ENCODE measurements around the gene TMED1. TPM values are rescaled to one million over a fixed set of nuclear protein-coding genes. Genes with fewer than 3 reads are reported as not detected.
A peak's percentile ranks its signal among the peaks of the same experiment; 100 is the strongest.

The TMED1 gene
- total and polyA plus RNA-seq, 2 of the 4 experiments (the other 2 are of a cell fraction): 37.6 to 41.4 TPM

- no peak for TF ChIP-seq CHD1 (IDR thresholded peaks at IDR 0.05; ENCODE audit: low read depth, low read length)
- TF ChIP-seq MAZ (IDR thresholded peaks at IDR 0.05; ENCODE audit: borderline replicate concordance, low read depth, low read length): no peak
- TF ChIP-seq RCOR1 (IDR thresholded peaks at IDR 0.05; ENCODE audit: insufficient replicate concordance, low read length): no peak
- TF ChIP-seq CTCF (conservative IDR thresholded peaks at IDR 0.05; ENCODE audit: low read depth, low read length): no peak
- no peak for TF ChIP-seq RFX5 (IDR thresholded peaks at IDR 0.05; ENCODE audit: low read depth, low read length)
- TF ChIP-seq USF2 (IDR thresholded peaks at IDR 0.05; ENCODE audit: low read depth, low read length): no peak
- no peak for TF ChIP-seq RAD21 (IDR thresholded peaks at IDR 0.05; ENCODE audit: low read length)
- TF ChIP-seq POLR2A (IDR thresholded peaks at IDR 0.05; ENCODE audit: low read depth, low read length): no peak
- TF ChIP-seq SMC3 (IDR thresholded peaks at IDR 0.05; ENCODE audit: low read depth, low read length): no peak
- no peak for TF ChIP-seq MXI1 (IDR thresholded peaks at IDR 0.05; ENCODE audit: borderline replicate concordance, low read depth, low read length)
- no peak for TF ChIP-seq FOS (IDR thresholded peaks at IDR 0.05; ENCODE audit: low read depth, low read length)
- TF ChIP-seq ELK1 (IDR thresholded peaks at IDR 0.05; ENCODE audit: borderline replicate concordance, low read depth, low read length): no peak
- no peak for TF ChIP-seq MAFK (IDR thresholded peaks at IDR 0.05; ENCODE audit: low read depth, low read length)
- TF ChIP-seq BHLHE40 (IDR thresholded peaks at IDR 0.05; ENCODE audit: low read depth, low read length): no peak
- intact Hi-C loops (cut with micrococcal nuclease): no loop called here
- dilution Hi-C loops (cut with HindIII; ENCODE audit: low sequenced_read_pairs, unreplicated experiment): no loop called here
Measured at GRCh38 chr19:10863107-10863717, 27.2 kb upstream of the TMED1 start.

More at GRCh38 chr19:10863107-10863717, 27.2 kb upstream of the TMED1 start:
- no peaks in the 10 kb centered on the region for H4K20me1 ChIP-seq (ENCODE audit: insufficient read depth, low read length)
- H3K9ac ChIP-seq (ENCODE audit: low read depth, low read length): no peak overlapping the region
- H3K23ac ChIP-seq (ENCODE audit: low read depth, low read length): no peak overlapping the region
- no peaks in the 10 kb centered on the region for H3K36me3 ChIP-seq (ENCODE audit: control insufficient read depth, insufficient read depth, low read length)
- DNase-seq: no peak
- WGBS, 2 experiments (ENCODE audit: extremely low coverage in 2 of 2, insufficient read length in 1 of 2): 72% methylated on average over 13 of the region's 18 CpGs; no CpG with 5 or more reads in 1 of the 2 experiments
- no peak overlapping the region for H2BK20ac ChIP-seq (ENCODE audit: low read depth, low read length)
- H3K79me1 ChIP-seq (ENCODE audit: low read depth in 1 of 2, low read length in 2 of 2): peaks cover 0 to 3% of the 10 kb centered on the region in 2 experiments; a peak in 1 of 4 replicates
- no peak for ATAC-seq (ENCODE audit: low read depth)
- H3K4me1 ChIP-seq (ENCODE audit: control insufficient read depth, insufficient read depth, low read length): peaks cover 3% of the 10 kb centered on the region
- H2AFZ ChIP-seq (replicated peaks; ENCODE audit: low read length, poor library complexity): peak overlapping the region; percentile 75
- H2BK120ac ChIP-seq (ENCODE audit: low read depth, low read length): no peak overlapping the region
- H3K18ac ChIP-seq (ENCODE audit: low read depth, low read length): no peak overlapping the region
- H3K4me2 ChIP-seq (ENCODE audit: low read depth, low read length): no peak overlapping the region
- peak overlapping the region; percentile 13 to 62; a peak in 3 of 4 replicates for H4K8ac ChIP-seq (ENCODE audit: low read depth in 2 of 2, low read length in 2 of 2)
- H2AK5ac ChIP-seq (ENCODE audit: low read depth, low read length): peak overlapping the region; percentile 59; the same call in 1 of the 2 replicates
- no peak overlapping the region for H3K27ac ChIP-seq (ENCODE audit: insufficient read depth, low read length)
- H4K5ac ChIP-seq (ENCODE audit: low read depth, low read length): no peak overlapping the region
- H3K56ac ChIP-seq (ENCODE audit: extremely low read depth, insufficient read depth, low read length): no peak overlapping the region
- H3K9me1 ChIP-seq (ENCODE audit: insufficient read depth, low read length): peaks cover 14% of the 10 kb centered on the region; the same call in 1 of the 2 replicates
- CTCF ChIA-PET: interaction anchor here (1.5 to 2.4 kb wide), 2 partner anchors 12 to 146 kb away, joined by 7 to 23 read pairs; partner anchors contain the start of gene DNM2
- peak overlapping the region; percentile 76 for H2AK9ac ChIP-seq (replicated peaks; ENCODE audit: low read depth, low read length, poor library complexity)
- no peak overlapping the region for H3K4me3 ChIP-seq (ENCODE audit: insufficient read depth, low read depth, low read length)
- in situ Hi-C loops (cut with MboI; ENCODE audit: low sequenced_read_pairs): no loop called here
- BruUV-seq (replicated peaks): no TSS peak
- no peak overlapping the region for H3K14ac ChIP-seq (replicated peaks; ENCODE audit: low read depth, low read length)
- no peak overlapping the region; the same call in 1 of the 2 replicates for H3K4ac ChIP-seq (ENCODE audit: low read depth, low read length)
- no peak overlapping the region for H2BK5ac ChIP-seq (ENCODE audit: low read depth, low read length, poor library complexity, severe bottlenecking)
- no peaks in the 10 kb centered on the region for H3K27me3 ChIP-seq (ENCODE audit: control insufficient read depth, insufficient read depth, low read length)
- no peaks in the 10 kb centered on the region for H3K9me3 ChIP-seq (ENCODE audit: control insufficient read depth, insufficient read depth, low read length)
- no peak overlapping the region for H2BK15ac ChIP-seq (ENCODE audit: low read depth, low read length)
- POLR2A ChIA-PET (ENCODE audit: unreplicated experiment): interaction anchor here (0.5 kb wide), 1 partner anchor 68 kb away, joined by 4 read pairs; no protein-coding TSS in a partner anchor
- H4K91ac ChIP-seq (ENCODE audit: insufficient read depth, low read depth, low read length): no peak overlapping the region
